ENCODE measurements around the gene ARRB1.

The ARRB1 gene

DNA sequence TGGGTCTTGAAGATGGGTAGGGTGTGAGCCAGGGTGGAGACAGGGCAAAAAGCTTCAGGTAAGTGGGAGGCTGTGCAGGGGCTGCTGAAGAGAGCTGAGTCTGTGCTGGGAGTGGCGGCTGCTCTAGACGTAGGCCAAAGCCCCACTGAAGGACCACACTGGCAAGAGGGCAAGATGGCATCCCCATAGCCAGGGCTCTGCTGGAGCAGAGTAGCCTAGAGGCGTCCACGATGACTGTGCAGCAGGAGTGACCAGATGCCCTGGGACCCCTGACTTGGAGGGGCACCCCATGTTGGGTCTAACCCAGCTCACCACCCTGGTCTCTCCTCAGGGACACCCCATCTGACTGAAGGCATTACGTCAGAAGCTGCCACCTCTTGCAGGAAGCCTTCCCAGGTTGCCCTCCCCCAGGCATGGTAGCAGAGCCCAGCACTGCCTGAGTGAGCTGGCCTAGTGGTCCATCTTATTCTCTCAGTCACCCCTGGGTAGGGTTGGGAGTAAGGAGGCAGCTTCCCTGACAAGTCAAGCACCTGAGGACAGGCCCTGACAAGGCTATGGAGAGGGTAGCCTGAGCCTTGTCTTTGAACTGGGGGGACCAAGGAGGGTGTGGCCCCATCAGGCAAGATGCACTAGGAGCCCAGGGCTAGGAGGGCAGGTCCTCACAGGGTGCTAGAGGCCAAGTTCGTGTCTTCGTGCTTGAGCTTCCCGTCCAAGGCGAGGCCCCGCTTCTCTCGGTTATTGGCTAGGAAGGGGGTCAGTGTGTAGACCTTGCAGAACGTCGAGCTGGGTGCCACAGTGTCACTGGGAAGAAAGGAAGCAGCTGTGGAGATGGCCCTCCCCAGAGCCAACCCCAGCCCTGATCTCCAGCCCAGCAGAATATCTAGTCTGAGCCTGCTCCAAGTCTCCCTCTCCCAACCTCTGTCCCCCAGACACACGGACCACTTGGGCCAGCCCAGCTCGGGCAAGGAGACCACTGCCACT, 77.8 kb downstream of the ARRB1 start:
- DNase-seq = no peak

DNA sequence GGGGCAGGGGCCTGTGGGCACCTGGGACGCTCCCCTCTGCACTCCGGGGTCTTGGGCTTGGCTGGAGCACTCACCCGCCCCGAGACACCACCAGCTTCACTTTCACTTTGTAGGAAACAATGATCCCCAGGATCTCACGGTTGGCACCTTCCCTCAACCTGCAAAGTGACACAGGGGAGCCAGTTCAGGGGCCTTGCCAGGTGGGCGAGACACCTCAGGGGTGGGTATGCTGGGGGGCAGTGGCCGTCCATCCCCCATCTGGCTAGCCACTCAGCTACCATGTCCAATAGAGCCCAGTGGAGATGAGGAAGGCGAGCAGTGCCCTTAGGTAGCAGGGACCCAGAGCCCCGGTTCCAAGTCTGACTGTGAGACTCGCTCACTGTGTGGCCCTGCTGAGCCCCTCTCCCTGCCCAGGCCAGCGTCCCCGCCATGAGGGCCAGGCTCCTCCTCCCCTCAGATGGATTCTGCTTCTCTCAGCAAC, 78.6 kb downstream of the ARRB1 start:
- no peak for DNase-seq

DNA sequence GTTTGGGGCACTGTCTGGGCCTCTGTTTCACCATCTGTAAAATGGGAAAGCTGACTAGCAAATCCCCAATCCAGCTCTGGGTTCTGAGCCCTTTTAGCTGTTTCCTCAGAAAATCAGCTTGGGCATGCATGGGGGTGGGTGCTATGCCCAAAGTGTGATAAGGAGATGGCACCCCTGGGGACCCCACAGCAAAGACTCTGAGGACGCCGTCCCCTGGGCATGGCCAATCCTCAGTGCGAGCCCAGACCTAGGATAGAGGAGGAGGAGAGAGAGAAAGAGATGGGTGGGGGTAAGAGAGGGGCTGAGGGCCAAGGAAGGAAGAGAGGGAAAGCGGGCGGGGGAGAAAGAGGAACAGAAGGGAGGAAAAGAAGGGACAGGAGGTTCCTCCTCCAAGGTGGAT, 79.1 kb downstream of the ARRB1 start:
- no peak for DNase-seq

DNA sequence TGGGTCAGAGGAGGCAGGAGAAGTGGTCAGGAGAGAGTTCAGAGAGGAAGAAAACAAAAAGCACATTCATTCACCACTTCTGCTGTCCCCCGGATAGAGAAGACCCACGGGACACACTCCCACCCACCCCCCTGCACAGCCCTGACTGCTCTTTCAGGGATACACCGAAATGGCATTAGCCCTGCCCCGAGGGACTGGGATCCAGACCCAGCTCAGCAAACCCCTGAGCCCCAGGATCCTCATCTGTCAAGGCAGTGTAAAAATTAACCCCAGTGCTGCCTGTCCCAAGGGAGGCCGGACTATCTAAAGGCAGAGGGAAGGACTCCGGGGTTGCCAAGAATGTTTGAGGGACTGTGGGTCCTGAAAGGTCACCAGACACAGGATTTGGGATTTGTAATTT, 79.7 kb downstream of the ARRB1 start:
- DNase-seq = no peak

DNA sequence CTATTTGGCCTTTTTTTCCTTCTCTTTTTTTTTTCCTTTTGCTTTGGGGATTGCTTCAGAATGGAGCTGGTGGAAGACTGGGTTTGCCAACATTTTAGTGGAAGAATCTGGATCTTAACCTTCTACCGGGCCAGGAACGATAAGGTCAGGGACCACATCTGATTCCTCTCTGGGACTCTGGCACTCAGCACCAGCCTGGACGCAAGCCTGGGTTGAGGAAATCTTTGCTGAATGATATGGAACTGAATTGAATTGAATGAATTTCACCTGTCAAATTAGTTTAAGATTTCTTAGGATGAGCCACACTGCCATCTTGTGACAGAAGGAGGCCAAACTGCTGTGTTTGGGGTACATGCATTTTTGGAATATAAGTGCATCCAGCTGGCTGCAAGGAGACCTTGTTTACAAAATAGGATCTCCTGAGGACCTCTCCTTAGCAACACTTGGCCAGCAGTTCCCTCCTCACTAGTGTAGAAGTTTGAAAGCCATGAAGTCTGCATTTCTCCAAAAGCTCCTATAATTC, 80.5 kb downstream of the ARRB1 start:
- DNase-seq = peak; percentile 58

DNA sequence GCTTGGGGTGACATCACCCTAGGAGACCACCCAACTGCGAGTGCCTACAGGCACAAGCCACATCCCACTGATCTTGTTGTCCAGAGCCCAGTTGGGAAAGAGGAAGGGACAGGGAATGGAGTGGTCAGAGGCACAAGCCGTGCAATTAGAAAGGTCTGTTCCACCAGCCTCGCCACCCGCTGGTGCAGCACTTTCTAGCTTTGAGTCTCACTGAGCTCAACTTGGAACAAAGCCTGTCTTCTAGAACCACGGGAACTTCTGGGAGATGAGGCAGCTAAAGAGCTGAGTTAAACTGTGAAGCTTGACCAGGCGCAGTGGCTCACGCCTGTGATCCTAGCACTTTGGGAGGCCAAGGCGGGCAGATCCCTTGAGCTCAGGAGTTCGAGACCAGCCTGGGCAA, 81.6 kb downstream of the ARRB1 start:
- DNase-seq = no peak

DNA sequence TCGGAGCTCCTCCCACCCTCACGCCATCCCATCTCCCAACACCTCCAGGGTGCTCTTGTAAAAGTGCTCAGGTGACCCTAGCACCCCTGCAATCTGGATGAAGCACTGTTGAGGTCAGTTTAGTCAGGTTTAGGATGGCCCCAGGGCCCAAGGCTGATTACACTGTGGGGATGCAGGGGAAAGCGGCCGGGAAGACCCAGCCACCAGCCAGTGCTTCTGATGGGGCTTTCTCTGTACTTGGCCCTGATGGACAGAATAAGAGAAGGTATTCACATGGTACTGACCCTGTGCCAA, 82.1 kb downstream of the ARRB1 start:
- no peak for DNase-seq

DNA sequence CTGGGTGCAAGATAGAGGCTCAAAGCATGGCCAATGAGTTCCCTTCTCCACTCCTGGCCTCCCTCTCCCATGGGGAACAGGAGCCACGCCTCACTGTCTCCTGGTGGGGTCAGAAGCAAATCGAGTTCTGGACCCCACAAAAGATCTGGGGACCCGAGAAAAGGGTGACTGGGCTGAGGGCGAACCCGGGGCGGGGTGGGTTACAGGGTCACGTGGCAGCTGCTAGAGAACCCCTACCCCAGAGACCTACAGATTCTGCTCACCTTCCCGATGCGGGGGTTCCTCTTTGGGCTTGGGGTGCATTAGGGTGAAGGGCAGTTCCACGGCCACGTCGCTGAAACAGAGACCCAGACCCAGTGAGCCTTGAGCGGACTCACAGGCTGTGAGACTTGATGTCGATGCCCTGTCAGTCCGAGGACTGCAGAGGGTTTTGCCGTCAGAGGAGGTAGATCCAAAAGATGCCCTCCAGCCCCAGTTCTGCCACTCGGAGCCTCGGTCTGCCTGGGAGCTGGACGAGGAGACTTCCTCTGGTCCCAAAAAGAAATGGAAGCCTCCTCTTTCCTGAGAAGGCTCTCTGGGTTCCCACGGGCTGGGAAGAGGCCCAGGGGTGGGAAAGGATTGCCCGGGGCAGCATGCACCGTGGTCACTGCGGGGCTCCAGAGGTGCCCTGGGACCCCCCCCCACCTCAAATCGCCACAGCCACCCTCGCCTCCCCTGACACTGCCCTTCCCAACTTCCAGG, 82.7 kb downstream of the ARRB1 start:
- DNase-seq = no peak

DNA sequence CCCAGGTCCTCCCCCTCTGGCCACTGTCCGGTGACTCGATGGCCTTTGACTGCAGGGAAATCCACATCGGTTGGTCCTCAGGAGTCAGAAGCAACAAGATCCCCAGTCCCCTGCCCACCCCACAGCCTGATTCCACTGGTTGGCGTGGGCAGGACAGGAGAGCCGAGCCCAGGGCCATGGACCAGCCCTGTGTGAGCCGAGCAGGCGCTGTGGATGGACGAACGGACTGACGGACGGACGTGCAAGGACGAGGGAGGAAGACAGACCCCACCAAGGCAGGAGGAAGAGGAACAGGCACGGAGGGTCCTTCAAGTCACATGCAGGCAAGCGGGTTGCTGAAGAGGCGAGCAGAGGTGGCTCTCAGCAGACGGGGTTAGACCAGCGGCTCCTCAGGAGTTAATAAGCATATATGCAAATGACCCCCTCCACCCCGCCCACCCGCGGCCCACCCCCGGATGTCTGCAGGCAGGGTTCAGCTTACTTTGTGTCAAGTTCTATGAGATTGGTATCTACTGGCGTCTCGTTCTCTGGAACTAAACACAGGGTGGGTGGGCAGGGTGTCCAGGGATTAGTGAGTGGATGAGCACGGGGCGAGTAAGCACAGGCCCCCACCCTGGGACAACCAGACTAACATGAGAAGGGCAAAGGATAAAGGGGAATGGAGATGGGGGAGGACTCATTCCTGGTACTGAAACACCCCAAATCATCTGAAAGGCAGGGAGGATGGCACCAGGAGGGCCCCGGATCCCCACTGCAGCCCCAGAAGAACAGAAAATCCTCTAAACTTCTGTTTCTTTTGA, 84.1 kb downstream of the ARRB1 start:
- DNase-seq = no peak

DNA sequence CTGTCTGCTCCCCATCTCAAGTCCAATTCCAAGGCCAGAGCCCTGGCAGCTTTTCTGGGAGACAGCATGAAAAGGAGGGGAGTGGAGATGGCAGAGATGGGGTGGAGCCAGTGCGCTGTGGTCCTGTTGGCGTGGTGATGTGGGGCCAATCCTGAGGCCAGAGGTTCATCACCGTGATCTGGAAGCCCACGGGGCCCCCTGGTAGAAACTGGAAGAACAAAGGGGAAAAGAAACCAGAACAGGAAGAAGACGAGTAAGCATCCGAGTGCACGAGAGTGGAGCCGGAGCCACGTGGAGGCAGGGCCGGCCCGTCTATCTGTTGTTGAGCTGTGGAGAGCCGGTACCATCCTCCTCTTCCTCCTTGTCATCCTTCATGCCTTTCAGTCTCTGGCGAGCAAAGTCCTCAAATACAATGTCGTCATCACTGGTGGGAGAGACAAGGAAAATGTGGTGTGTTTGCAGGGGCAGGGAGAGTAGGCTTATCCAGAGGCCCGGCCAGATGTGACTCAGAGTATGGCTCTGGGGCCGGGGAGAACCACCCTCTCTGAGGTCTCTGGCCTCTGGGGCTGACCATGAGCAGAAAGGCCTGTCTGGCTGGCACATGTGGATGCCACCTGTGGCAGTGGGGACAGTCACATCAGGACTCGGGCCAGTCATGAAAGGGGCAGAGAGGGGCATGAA, 85.5 kb downstream of the ARRB1 start:
- DNase-seq = no peak

DNA sequence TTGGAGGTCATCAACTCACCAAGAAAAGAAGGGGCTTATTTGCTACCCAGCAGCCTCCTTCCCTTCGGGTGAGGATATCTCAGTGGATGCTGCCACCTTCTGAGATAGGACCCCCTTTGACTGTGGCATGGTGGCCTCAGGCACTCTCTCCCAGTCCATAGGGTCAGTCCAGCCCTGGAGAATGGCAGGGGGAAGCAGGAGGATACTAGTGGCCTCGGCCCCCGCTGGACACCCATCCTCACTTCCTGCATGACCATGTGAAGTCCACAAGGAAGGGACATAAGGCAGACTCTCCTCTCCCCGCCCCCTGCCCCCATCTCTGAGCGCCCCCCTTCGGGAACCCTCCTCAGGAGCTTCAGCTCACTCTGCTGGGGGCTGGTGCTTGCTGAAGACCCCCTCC, 86.5 kb downstream of the ARRB1 start:
- DNase-seq = no peak

DNA sequence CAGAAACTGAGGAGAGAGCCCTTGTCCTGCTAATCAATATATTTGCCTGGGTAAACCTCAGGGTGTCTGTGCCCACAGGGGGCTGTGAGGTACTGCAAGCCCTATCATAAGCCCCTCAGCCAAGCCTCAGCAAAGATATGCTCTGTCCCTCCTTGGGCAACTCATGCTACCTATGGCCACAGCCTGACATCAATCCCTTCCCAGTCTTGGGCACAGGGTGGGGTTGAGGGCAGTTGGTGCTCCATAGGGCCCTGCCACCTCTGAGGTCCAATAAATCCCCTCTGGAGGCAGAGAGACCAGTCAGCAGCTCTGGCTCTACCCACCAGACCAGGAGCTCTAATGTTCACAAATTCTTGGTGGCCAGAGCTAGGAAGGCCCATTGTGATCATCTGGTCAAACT, 87.1 kb downstream of the ARRB1 start:
- no peak for DNase-seq

DNA sequence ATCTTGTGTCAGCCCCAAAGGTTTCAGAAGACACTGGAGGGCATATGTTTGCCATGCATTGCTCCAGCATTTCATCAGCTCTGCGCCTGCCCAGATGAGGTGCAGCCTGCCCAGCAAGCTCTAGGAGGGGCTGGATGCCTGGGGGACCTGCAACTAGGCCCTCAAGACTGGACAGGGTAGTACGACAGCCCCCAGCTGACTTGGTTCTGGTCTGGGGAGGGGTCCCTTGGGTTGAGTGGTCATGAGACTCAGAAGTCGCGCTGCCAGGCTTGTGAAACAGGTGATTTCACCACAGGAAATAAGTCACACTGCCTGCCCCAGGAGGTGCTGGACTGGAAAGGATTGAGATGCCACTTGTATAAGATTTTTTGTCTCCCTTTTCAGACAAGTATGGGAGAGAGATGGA, 87.5 kb downstream of the ARRB1 start:
- no peak for DNase-seq

DNA sequence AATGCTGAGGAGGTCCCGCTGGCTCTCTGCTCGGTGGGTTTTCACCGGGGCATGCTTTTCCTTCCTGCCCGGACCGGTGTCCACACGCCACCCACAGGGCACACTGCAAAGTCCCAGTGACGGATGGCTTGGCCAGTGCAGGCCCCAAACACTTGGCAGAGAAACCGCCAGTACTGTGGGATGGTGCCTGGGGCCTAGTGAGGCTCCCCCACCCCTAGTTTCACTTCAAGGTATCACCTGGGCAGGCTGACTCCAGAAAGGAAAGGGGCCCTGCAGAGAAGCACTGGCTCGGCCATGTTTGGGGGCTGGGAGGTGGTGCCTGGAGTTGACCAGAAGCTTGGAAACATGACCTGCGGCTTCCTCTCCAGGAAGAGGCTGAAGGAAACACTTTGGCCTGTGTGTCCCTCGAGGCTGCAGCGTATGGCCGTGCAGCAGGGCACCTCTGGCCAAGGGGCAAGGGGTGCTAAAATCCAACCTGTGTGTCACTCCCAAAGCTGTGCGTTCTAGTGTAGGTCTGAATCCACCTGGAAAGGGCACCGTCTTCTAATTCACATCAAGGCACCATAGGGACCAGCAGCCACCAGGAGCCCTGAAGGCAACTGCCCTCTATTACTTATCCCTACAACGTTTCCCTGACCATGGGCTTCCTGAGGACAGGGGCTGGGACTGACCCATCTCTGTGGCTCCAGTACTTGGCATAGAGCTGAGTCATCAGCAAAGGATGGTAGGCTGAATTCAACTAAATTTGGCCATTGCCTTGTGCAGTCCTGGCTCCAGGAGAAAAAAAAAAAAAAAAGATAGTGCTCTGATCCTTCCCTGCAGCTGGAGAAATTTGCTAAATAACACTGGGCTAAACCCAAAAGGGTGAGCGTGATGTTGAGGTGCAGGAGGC, 88.3 kb downstream of the ARRB1 start:
- no peak for DNase-seq

DNA sequence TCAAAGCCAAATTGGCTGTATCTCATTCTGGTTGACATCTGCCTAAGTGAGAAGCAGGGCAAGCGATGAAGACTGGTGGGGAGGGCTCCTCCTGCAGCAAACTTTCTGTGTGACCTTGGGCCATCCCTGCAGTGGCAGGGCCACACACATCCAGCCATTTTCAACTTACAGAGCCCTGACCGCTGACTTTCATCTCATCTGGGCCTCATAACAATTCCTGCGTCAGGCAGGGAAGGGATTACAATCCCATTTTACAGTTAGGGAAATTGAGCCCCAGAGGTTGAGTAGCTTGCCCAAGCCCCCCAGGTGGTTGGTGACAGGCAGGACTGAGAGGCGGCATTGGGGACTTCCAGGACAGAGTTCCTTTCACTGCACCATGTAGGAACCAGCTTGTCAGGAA, 89.0 kb downstream of the ARRB1 start:
- no peak for DNase-seq

DNA sequence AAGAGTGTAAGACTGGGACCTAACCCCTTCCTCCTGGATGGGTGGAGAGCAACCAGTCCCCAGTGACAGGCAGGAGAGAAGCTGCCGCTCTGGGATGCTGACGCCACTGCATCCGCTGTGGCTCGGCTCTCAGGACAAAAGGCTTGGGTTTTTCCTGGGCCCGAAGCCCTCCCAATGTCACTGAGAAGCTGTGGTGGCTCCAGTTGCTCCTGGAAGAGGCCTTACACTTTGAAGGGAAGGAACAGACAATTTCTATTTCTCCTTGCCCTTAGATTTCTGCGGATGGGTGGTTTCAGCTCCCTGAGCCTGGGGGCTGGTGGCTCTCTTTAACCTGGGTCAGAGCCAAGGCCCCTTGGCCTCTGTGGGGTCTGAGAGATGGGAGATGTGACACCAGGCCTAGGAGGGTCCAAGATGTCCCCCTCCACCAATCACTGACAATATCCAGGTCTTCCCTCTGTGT, 89.5 kb downstream of the ARRB1 start:
- no peak for DNase-seq

DNA sequence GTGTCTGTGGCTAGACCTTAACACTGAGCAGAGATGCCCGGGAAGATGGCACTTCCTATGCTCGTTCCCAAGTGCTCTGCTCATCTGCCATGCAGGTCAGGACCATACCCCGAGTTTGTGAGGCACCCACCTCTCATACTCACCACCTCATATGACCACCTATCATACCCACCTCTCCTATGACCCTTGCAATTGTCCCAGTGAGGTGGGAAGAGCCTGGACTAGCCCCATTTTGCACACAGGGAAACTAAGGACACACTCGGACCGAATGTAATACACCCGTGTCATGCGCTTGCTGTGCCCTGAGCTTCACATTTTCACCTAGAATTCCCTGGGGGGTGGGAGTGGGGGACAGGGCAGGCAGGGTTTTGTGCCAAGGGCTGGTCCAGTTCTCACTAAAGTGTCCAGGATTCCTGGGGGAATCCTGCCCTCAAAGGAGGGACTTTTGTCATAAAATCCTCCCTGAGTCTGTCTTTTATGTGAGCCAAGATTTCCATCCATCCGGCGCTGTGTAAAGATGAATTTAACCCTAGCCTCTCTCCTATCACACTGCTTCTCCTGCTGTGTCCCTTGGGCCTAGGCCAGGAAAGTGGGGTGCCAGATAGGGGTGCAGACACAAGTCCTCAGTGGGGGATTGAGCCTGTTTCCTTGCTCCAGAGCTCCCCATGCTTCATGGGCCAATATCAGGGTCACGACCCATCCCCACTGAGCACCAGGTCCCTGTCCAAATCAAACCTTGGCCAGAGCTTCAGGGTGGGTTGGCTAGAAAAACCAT, 90.9 kb downstream of the ARRB1 start:
- DNase-seq = no peak

DNA sequence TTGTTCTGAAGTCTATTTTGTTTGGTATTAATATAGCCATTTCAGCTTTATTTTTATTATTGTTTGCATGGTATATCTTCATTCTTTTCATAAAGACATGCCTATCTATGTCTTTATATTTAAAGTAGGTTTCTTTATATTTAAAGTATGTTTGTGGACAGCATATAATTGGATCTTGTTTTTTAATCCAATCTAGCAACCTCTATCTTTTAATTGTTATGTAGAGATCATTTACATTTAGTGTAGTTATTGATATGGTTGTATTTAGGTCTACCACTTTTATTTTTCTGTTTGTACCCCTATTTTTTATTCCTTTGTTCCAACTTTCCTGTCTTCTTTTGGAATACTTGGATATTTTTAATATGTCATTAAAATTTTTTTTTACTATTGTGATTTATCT, 97.1 kb downstream of the ARRB1 start:
- no peak for DNase-seq

DNA sequence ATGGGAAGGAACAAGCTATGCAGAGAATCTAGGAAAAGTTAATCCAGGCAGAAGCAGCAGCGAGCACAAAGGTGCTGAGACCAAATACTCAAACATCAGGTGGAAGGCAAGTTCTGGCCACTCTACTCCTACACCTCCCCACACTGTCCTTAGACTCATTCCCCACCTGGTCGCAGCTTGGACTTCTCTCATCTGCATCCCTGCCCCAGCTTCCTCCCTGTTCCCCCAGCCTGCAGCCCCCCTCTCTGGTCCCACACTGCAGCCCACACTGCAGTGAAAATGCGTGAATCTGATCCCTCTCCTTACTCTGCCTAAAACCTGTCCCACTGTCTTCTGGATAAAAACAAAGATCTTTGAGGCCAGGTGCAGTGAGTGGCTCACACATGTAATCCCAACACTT, 101.8 kb downstream of the ARRB1 start:
- no peak for DNase-seq

DNA sequence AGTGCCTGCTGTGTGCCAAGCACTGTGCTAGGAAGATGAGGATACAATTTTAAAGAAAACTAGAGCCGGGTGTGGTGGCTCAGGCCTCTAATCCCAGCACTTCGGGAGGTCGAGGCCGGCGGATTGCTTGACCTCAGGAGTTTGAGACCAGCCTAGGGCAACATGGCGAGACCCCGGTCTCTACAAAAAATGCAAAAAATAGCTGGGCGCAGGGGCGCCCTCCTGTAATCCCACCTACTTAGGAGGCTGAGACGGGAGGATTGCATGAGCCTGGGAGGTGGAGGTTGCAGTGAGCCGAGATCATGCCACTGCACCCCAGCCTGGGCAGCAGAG, 102.6 kb downstream of the ARRB1 start:
- no peak for DNase-seq

All from DMS79 treated with DMSO at 0.1 percent for 48 hours (cell line).